HCT116 (cell line): Measurements from ENCODE around the gene TFG.

Experiments
- ATF3 ChIP-seq: IDR thresholded peaks from 2 replicates; pipeline ENCODE4 v1.6.1; 2012
- CEBPB ChIP-seq: IDR thresholded peaks from 2 replicates; pipeline ENCODE4 v1.6.1; 2012; ENCODE audit warnings: low read depth
- EZH2 ChIP-seq: fragments of 200-600 bp; sonication (generic); IDR thresholded peaks from 2 replicates; pipeline ENCODE4 v1.6.1; 2017; ENCODE audit warnings: antibody characterized with exemption, mixed run types
- POLR2A ChIP-seq: IDR thresholded peaks from 2 replicates; pipeline ENCODE4 v1.7.0; 2011; ENCODE audit warnings: borderline replicate concordance; ENCODE audit not compliant: insufficient read depth, insufficient read length; ENCODE audit errors: extremely low read depth
- POLR2AphosphoS5 ChIP-seq: IDR thresholded peaks from 2 replicates; pipeline ENCODE4 v1.6.1; 2011; ENCODE audit warnings: mild to moderate bottlenecking, low read depth, low read length, moderate library complexity
- REST ChIP-seq: IDR thresholded peaks from 2 replicates; pipeline ENCODE4 v1.6.1; 2012; ENCODE audit warnings: low read depth
- SP1 ChIP-seq: IDR thresholded peaks from 2 replicates; pipeline ENCODE4 v1.6.1; 2012; ENCODE audit warnings: low read depth
- ZFX ChIP-seq: fragments of 450-650 bp; IDR thresholded peaks from 2 replicates; pipeline ENCODE4 v1.6.1; 2017
- TF ChIP-seq, protein P1 (sequence below), 3 experiments: fragments of 200-600 bp in 1 of 3; sonication (generic) in 1 of 3; IDR thresholded peaks in 2 of 3; conservative IDR thresholded peaks in 1 of 3; 2 replicates each; pipeline ENCODE4 v1.5.1; 2012 to 2017; ENCODE audit warnings: low read depth in 2 of 3, low read length in 2 of 3, antibody characterized with exemption in 1 of 3, borderline replicate concordance in 1 of 3, control low read depth in 1 of 3, mild to moderate bottlenecking in 1 of 3, mixed read lengths in 1 of 3, mixed run types in 1 of 3, moderate library complexity in 1 of 3; ENCODE audit not compliant: insufficient read depth in 1 of 3

DNA sequence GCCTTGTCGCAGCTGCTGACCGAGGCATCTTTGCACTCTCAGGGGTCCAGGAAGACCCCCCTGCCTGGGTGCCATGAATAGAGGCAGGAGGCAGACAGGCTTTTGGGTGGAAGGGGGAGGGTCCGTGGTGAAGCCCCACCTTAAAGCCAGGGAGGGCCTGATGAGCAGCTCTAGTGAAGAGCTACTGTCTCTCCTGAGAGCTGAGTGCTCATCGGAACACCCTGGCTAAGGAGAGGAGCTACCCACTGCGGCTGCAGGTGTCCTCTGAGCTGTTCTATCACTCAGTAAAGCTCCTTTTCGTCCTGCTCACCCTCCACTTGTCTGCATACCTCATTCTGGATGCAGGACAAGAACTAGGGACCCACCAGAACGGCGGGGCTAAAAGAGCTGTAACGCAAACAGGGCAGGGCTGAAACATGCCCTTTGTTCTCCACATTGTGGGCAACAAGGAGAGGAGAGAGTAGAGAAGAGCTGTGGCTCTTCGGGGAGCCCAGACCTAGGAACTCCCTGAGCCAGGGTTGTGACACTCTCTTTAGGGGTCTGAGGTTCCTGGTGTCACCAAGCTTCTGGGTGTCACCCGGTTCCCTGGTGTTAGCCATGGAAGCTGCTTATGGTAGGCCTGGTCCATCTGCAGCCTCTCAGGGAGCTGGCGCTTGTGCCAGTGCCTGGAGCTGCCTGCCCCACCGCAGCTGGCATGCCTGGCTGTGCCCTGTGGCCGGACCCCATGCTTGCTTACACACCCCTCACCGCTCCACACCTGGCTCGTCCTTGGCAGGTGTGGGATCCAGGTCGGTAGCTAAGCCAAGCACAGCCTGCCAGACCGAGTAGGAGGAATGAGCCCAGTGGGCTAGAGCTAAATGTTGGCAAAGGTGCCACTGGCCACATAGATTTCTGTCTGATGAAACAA lies 26.2 kb upstream of the TFG start:
- TF ChIP-seq, protein P1, sequence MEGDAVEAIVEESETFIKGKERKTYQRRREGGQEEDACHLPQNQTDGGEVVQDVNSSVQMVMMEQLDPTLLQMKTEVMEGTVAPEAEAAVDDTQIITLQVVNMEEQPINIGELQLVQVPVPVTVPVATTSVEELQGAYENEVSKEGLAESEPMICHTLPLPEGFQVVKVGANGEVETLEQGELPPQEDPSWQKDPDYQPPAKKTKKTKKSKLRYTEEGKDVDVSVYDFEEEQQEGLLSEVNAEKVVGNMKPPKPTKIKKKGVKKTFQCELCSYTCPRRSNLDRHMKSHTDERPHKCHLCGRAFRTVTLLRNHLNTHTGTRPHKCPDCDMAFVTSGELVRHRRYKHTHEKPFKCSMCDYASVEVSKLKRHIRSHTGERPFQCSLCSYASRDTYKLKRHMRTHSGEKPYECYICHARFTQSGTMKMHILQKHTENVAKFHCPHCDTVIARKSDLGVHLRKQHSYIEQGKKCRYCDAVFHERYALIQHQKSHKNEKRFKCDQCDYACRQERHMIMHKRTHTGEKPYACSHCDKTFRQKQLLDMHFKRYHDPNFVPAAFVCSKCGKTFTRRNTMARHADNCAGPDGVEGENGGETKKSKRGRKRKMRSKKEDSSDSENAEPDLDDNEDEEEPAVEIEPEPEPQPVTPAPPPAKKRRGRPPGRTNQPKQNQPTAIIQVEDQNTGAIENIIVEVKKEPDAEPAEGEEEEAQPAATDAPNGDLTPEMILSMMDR (IDR thresholded peaks at IDR 0.05 in 2 of 3, conservative IDR thresholded peaks at IDR 0.05 in 1 of 3; ENCODE audit: borderline replicate concordance in 1 of 3, insufficient read depth in 1 of 3, low read depth in 2 of 3, low read length in 2 of 3): no peak
- TF ChIP-seq SP1: no peak
- TF ChIP-seq POLR2AphosphoS5: no peak
- no peak for TF ChIP-seq ZFX
- TF ChIP-seq EZH2: no peak
- TF ChIP-seq POLR2A: no peak
- TF ChIP-seq ATF3: no peak
- TF ChIP-seq CEBPB: no peak
- TF ChIP-seq REST: no peak
